Tibial artery (tissue), 4 donors: ENCODE data around the gene WDR93.

ENCODE experiments used
- DNase-seq, 2 donors: peaks; one replicate each; pipeline ENCODE4 v3.0.0-alpha.2; 2019
- H3K27ac ChIP-seq, 2 donors: fragments of 200-600 bp; sonication (generic) in 1 of 2; 1 replicate in 1 of 2; 2 replicates in 1 of 2; pipeline ENCODE4 v1.5.1; 2018 to 2019; ENCODE audit warnings: mild to moderate bottlenecking in 1 of 2
- H3K27me3 ChIP-seq, 2 donors: fragments of 200-600 bp; sonication (generic) in 1 of 2; one replicate each; pipeline versions ENCODE4 v1.5.1 to v1.6.0; 2016 to 2019
- H3K36me3 ChIP-seq, 3 donors: fragments of 200-600 bp; sonication (generic) in 2 of 3; one replicate each; pipeline ENCODE4 v1.5.1; 2016 to 2019; ENCODE audit warnings: mild to moderate bottlenecking in 2 of 3
- H3K4me1 ChIP-seq, 4 donors: fragments of 200-600 bp; sonication (generic) in 2 of 4; 1 replicate in 3 of 4; 2 replicates in 1 of 4; pipeline ENCODE4 v1.5.1; 2016 to 2019
- H3K4me3 ChIP-seq, 2 donors: fragments of 200-600 bp; sonication (generic) in 1 of 2; 1 replicate in 1 of 2; 2 replicates in 1 of 2; pipeline ENCODE4 v1.5.1; 2018 to 2019; ENCODE audit warnings: mild to moderate bottlenecking in 2 of 2
- H3K9me3 ChIP-seq, 3 donors: fragments of 200-600 bp; sonication (generic) in 1 of 3; one replicate each; pipeline ENCODE4 v1.5.1; 2016 to 2019
- CTCF ChIP-seq, 2 experiments: fragments of 200-600 bp in 1 of 2; fragments of 450-650 bp in 1 of 2; IDR thresholded peaks; one replicate each; pipeline ENCODE4 v1.5.1; 2017 to 2019; ENCODE audit warnings: antibody characterized with exemption in 2 of 2, mild to moderate bottlenecking in 1 of 2, moderate library complexity in 1 of 2
- intact Hi-C: fragments of 100-400 bp; cut with DNase I; formaldehyde crosslinking; loops from one replicate; pipeline ENCODE4 v1.15.0; 2023; ENCODE audit warnings: low total_unique reads

WDR93 gene

GRCh38 chr15:89669309-89669865, 21.2 kb upstream of the WDR93 start:
- no peak for TF ChIP-seq CTCF (IDR thresholded peaks at IDR 0.05)
- no peak for DNase-seq
- no peaks in the 10 kb centered on the region for H3K9me3 ChIP-seq
- H3K4me1 ChIP-seq: peaks cover 0 to 45% (median 33%) of the 10 kb centered on the region in 4 donors
- no peak overlapping the region for H3K27ac ChIP-seq
- no peak overlapping the region for H3K4me3 ChIP-seq
- no peaks in the 10 kb centered on the region for H3K27me3 ChIP-seq
- no peaks in the 10 kb centered on the region for H3K36me3 ChIP-seq
- intact Hi-C loops: no loop called here

GRCh38 chr15:89669941-89670340, 20.7 kb upstream of the WDR93 start:
- intact Hi-C loops: no loop called here
- DNase-seq: no peak
- no peaks in the 10 kb centered on the region for H3K36me3 ChIP-seq
- H3K27ac ChIP-seq: no peak overlapping the region
- no peaks in the 10 kb centered on the region for H3K27me3 ChIP-seq
- H3K4me1 ChIP-seq: peaks cover 0 to 39% (median 30%) of the 10 kb centered on the region in 4 donors
- H3K9me3 ChIP-seq: no peaks in the 10 kb centered on the region
- TF ChIP-seq CTCF (IDR thresholded peaks at IDR 0.05): no peak
- H3K4me3 ChIP-seq: no peak overlapping the region

- peaks cover 0 to 29% (median 25%) of the 10 kb centered on the region in 4 donors for H3K4me1 ChIP-seq
- no peak for TF ChIP-seq CTCF (IDR thresholded peaks at IDR 0.05)
- no peaks in the 10 kb centered on the region for H3K27me3 ChIP-seq
- H3K9me3 ChIP-seq: no peaks in the 10 kb centered on the region
- intact Hi-C loops: no loop called here
- H3K27ac ChIP-seq: peak overlapping the region; percentile 78 to 81
- H3K36me3 ChIP-seq: no peaks in the 10 kb centered on the region
- no peak for DNase-seq
- H3K4me3 ChIP-seq: no peak overlapping the region
These were observed 19.5 kb upstream of the WDR93 start for GRCh38 chr15:89670971-89671560.

GRCh38 chr15:89671687-89672086, 18.9 kb upstream of the WDR93 start:
- Histone ChIP-seq H3K9me3 (no peaks in the 10 kb centered on the region), H3K27ac (peak overlapping the region; percentile 78 to 81), H3K27me3 (no peaks in the 10 kb centered on the region), H3K4me1 (peaks cover 0 to 25% (median 23%) of the 10 kb centered on the region in 4 donors), H3K4me3 (no peak overlapping the region), H3K36me3 (no peaks in the 10 kb centered on the region)
- intact Hi-C loops: no loop called here
- no peak for TF ChIP-seq CTCF (IDR thresholded peaks at IDR 0.05)
- DNase-seq: no peak

- no peak for TF ChIP-seq CTCF (IDR thresholded peaks at IDR 0.05)
- no peak overlapping the region for H3K4me3 ChIP-seq
- H3K4me1 ChIP-seq: peaks cover 0 to 25% (median 23%) of the 10 kb centered on the region in 4 donors
- H3K27ac ChIP-seq: peak overlapping the region; percentile 78 to 81
- no peaks in the 10 kb centered on the region for H3K27me3 ChIP-seq
- H3K36me3 ChIP-seq: no peaks in the 10 kb centered on the region
- H3K9me3 ChIP-seq: no peaks in the 10 kb centered on the region
- DNase-seq: peak in 1 of 2 donors; percentile 74
- intact Hi-C loops: no loop called here
These were observed 18.1 kb upstream of the WDR93 start for GRCh38 chr15:89672221-89673164.
